Renal cortical epithelial cell (primary cell): ENCODE data around the gene SETD3. TPM values are rescaled to one million over a fixed set of nuclear protein-coding genes. Genes with fewer than 3 reads are reported as not detected.

ENCODE experiments used
- DNase-seq: peaks from one replicate; pipeline ENCODE4 v3.0.0-alpha.2; 2011; ENCODE audit warnings: low read depth
- total RNA-seq: library from RNA; depleted of rRNA; stranded (reverse); fragments of >200 nt; gene quantifications from 2 replicates; pipeline ENCODE4 v1.2.3, GENCODE V29; 2014

Gene SETD3
- total RNA-seq, 1 donor from 2014 or later: 85.9 TPM

DNA sequence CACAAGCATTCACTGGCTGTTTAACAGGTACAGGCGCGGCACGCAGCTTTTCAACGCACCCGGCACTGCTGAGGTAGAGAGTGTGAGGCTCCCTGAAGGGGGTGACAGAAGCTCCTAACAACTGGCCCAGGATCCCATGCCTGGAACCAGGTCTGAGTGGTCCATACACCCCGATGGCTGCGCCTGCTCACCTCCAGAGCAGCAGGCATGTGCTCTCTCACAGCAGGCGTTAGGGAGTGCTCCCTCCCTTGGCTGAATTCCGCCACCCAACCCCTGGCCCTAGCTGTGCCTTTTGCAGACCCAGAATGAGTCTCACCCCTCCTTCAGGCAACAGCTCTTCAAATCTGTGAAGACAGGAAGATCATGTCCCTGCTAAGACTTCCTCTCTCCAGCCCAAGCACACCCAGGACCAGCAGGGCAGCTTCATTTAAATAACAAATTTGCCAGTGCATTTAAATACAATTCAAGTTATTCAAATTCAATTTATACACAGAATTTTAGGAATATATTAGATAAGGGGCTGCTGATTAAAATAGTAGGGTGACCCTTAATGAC is 86.0 kb downstream of the SETD3 start:
- DNase-seq: no peak

DNA sequence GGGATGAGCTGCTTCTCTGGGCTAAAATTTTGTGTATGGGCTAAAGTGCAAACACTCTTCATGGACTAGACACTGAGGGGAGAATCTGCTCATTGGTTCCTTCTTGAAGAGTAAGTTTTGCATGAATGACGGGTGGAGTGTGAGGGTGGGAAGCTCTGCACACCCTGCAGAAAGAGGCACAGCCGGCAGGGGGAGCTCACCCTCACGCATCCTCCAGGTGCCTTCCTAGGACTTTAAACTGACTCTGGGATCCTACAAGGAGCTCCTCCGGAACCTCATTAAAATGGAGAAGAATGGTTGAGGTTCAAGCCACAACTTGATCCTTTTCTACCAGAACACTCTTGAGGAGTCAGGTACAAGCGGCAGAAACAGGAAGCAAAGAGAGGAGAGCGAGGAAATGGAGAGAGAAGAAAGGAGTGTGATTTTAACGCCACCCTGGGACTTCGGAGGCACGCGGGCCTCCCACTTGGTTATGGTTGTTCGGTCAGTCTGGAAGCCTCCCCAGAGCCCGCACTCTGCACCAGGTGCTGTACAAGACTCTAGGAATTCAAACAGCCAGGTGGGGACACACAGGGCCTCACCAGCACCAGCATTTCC is 87.5 kb downstream of the SETD3 start:
- peak; percentile 28 for DNase-seq

- DNase-seq: no peak
Measured at GRCh38 chr14:99391671-99392070, 89.0 kb downstream of the SETD3 start.

DNA sequence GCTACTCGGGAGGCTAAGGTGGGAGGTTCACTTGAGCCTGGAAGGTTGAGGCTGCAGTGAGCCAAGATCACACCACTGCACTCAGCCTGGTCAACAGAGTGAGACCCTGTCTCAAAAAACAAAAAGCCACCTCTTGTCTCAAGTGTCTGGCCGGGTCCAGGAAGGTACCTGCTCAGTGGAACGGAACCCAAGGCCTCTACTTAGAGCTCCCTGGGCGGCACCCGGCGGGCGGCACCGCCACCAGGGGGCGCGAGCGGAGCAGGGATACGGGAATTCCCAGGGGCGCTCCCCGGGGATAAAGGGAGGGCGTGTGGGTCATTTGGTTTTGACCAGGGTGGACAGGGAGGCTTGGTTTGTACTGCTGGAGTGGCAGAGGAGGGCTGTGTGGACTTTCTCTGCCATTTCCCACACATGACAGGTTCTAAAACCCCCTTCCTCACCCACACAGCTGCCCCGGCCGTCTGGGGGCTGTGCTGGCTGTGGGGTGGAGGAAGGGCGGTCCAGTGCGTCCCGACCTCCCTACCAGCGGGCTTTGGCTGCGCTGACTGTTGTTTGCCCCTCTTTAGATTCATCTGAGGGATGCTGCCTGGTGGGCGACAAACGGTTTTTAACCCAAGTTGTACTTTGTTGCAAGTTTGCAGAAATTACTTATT is 91.4 kb downstream of the SETD3 start:
- DNase-seq: peak; percentile 7

DNA sequence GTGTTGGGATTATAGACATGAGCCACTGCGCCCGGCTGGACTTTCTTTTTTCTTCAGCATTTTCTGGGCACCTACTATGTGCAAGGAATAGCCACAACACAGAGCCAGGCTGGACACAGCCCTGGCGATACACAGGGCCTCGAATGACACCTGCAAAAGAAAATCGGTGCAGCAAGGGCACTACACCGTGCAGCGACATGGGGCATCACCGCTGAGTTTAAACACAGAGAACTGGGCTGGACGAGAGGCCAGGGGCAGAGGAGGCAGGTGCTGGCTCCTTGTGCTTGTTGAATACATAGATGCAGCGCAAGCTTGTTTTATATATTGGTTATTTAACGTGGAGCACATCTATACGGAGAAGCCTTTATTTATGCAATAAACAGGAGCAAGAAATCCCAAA is 92.4 kb downstream of the SETD3 start:
- no peak for DNase-seq

GRCh38 chr14:99387880-99388279 is 92.8 kb downstream of the SETD3 start:
- no peak for DNase-seq

GRCh38 chr14:99384450-99385417 is 95.9 kb downstream of the SETD3 start:
- no peak for DNase-seq

DNA sequence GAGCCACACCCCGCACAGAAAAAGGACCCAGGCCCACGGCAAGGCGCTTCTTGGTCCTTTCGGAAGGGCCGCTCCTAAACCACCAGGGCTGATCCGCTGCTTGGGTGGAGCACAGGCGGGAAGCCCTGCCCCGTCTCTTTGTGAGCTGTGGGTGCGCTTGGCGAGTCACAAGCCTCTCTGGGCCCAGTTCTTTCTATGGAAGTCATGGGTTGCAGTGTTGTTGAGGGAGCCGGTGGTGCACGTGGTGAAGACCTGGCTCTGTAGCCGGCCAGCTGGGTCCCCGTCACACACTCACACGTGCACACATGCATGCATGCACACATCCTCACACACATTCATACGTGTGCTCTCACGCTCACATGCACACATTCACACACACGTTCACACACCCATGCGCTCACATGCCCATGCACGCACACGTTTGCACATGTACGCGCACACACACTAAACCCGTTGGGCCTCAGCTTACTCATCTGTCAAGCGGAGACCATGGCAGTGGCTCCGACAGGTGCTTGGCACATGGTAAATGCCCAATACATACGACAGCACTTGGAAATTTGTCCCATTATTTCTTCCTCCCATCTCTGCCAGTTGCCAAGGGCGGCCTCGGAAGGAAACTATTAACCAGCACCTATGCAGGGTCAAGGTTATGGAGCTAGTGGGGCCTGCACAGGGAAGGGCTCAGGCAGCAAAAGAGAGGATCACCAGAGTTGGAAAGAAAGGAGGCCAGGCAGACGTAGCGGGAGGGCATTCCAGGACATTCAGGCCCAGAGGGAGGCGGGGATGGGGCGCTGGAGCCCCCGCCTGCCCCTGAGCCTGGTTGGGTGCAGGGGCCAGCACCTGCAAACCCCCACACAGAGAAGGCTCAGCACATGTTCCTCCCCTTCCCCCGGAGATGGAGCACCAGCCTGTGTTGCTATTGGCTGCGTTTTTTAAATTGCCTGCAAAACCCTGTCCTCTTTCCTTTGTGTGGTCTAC is 96.9 kb downstream of the SETD3 start:
- no peak for DNase-seq

DNA sequence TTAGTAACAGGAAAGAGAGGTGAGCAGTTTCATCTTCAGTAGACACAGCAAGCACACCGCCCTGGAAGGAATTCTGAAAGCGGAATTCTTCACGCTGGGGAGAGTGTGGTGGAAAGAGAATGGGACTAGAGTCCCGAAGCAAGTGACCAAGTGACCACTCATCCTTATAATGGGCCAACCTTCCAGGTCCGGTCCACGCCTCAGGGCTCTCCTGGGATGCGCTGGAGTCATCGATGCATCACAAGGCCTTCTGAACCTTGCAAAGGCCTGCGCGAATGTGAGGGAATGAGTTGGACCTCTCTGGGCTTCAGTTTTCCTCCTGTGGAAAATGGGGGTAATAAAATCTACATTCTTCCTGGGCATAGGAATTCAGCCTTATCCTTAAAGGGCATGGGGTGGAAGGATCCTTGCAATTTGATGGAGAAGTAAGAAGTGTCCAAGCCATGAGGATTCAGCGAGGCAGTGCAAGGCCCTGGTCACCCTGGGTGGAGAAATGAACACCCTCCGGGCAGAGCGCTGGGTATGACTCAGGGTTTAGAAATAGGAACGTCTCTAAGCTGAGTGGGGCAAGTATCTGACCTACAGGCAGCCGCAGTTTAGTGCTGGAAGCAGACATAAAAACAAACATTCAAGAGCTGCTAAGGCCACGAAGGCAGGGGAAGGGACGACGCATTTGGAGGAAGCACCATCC is 97.7 kb downstream of the SETD3 start:
- peak; percentile 49 for DNase-seq

DNA sequence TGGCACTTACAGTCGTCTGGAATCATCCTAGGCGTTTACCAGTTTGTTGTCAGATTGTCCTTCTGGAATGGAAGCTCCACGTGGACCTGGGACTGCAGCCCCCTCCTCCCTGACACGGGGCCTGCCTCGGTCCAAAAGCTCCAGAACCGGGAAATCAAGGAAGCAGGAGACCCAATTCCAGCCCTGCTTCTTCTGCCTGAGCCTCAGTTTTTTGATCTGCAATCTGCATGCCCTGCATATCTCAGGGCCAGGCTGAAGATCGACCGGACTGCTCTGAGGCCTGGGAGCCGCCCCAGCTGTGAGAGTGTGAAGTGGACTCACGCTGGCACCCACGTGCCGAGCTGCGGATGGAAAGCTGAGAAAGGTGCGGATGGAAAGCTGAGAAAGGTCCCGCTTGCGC is 98.6 kb downstream of the SETD3 start:
- DNase-seq: no peak

- DNase-seq: no peak
Measured at GRCh38 chr14:99381688-99382060, 99.0 kb downstream of the SETD3 start.

DNA sequence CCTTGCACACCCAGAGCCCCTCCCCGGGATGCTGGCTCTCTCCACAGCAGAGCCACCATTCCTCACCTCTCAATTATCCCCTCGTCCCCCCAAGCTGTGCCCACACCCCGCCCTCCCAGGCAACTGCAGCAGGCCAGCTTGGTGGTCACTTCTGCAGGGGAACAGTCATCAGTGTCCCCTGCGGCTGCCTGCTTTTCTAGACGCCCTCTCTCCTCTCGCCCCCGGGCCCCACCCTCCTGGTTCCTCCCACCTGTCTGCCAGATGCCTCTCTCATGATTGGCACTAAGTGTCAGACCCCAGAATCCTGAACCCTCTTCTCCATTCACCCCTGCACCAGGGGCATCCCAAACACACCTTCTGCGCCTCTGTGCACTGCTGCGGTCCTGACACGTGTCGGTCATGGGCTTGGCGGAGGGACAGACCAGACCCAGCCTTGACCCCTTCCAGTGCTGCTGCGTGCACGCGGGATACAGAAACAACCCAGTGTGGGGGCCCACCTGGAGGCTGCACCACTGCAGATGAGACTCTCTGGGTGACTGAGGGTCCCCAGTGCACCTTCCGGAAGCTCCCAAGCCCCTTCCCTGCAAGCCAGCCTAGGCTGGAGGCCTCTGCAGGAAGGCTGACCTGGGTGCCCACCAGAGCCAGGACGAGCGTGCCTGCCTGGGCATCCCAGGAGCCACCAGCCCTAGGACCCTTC is 99.5 kb downstream of the SETD3 start:
- DNase-seq: no peak

- DNase-seq: no peak
Measured at GRCh38 chr14:99380402-99380801, 100.3 kb downstream of the SETD3 start.

- peak; percentile 59 for DNase-seq
Measured at GRCh38 chr14:99378782-99379214, 101.9 kb downstream of the SETD3 start.

DNA sequence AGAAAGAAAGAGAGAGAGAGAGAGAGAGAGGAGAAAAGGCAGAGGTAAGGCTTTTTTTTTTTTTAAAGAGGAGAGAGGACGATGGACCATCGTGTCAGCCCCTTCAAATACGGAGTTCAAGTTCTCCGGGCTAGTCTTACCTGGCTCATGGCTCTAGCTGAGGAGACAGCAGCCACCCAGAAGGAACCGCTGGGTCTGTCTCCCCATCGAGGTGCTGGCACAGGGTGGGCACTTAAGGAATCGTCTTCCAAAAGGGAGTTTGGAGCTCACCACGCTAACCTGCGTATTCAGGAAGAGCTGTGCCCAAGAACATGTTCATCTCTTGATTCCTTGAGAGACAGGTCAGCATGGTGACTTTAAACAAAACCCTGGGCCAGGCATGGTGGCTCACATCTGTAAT is 102.7 kb downstream of the SETD3 start:
- DNase-seq: no peak

DNA sequence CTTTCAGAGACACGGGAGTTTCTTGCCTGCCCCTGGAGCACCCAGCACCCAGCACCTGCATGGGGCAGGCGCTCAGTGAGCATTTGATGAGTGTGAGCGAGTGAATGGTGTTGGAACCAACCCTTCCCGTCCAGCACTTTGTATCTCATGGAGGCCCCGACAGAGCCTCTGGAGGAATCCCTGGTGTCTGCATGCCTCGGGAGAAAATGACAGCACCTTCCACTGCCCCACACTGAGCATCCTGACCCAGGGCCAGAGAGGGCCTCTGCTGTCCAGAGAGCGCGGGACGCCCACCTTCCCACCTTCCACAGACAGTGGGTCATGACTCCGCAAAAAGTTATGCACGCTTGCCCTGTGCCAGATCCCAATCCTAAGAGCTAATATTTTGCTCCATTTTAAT is 105.7 kb downstream of the SETD3 start:
- DNase-seq: no peak

GRCh38 chr14:99363616-99364290 is 116.9 kb downstream of the SETD3 start:
- DNase-seq: no peak

GRCh38 chr14:99363051-99363450 is 117.6 kb downstream of the SETD3 start:
- no peak for DNase-seq

GRCh38 chr14:99361596-99362215 is 119.0 kb downstream of the SETD3 start:
- no peak for DNase-seq
